Kidney tubule cell (primary cell): Measurements from ENCODE around the gene PHKG2.
"Not testable (repeated sequence)": the region's sequence is repeated elsewhere in the genome, so short reads cannot be mapped to it uniquely, and the experiment has no call there.

Experiments
- DNase-seq: peaks from one replicate; pipeline ENCODE4 v3.0.0-alpha.2; 2018; ENCODE audit warnings: low spot score

Gene PHKG2

GRCh38 chr16:30747799-30748633 is at the start of gene PHKG2:
TSS of gene PHKG2 (plus strand) at chr16:30748425. CDS start at chr16:30748821, 396 bp downstream.
- DNase-seq = peak; percentile 99

GRCh38 chr16:30698816-30699614 is 49.2 kb upstream of the PHKG2 start, which contains the start of gene SRCAP:
TSS of gene SRCAP (plus strand) at chr16:30699171. CDS start at chr16:30700825, 1,654 bp downstream.
- DNase-seq = peak; percentile 78

- peak; percentile 8 for DNase-seq
Observed at GRCh38 chr16:30699615-30700099, 48.6 kb upstream of the PHKG2 start.

GRCh38 chr16:30700491-30700890 is 47.7 kb upstream of the PHKG2 start:
- no peak for DNase-seq

GRCh38 chr16:30700971-30701370 is 47.3 kb upstream of the PHKG2 start:
- no peak for DNase-seq

- not testable (repeated sequence) for DNase-seq
Observed at GRCh38 chr16:30703071-30703470, 45.2 kb upstream of the PHKG2 start.

- DNase-seq = no peak
Observed at GRCh38 chr16:30703971-30704370, 44.3 kb upstream of the PHKG2 start.

GRCh38 chr16:30706046-30706445 is 42.2 kb upstream of the PHKG2 start:
- DNase-seq = no peak

- DNase-seq = no peak
Observed at GRCh38 chr16:30710971-30711370, 37.3 kb upstream of the PHKG2 start.

- DNase-seq = no peak
Observed at GRCh38 chr16:30711712-30712111, 36.5 kb upstream of the PHKG2 start.

- peak; percentile 17 for DNase-seq
Observed at GRCh38 chr16:30715750-30716445, 32.3 kb upstream of the PHKG2 start.

- DNase-seq = no peak
Observed at GRCh38 chr16:30720086-30720485, 28.1 kb upstream of the PHKG2 start.

- DNase-seq = no peak
Observed at GRCh38 chr16:30720694-30721093, 27.5 kb upstream of the PHKG2 start.

GRCh38 chr16:30721167-30721566 is 27.1 kb upstream of the PHKG2 start:
- no peak for DNase-seq

- no peak for DNase-seq
Observed at GRCh38 chr16:30721606-30722005, 26.6 kb upstream of the PHKG2 start.

- no peak for DNase-seq
Observed at GRCh38 chr16:30722443-30722842, 25.8 kb upstream of the PHKG2 start.

GRCh38 chr16:30722916-30723315 is 25.3 kb upstream of the PHKG2 start:
- DNase-seq = no peak

- DNase-seq = no peak
Observed at GRCh38 chr16:30723725-30724355, 24.4 kb upstream of the PHKG2 start.

- no peak for DNase-seq
Observed at GRCh38 chr16:30724641-30725417, 23.4 kb upstream of the PHKG2 start.

- no peak for DNase-seq
Observed at GRCh38 chr16:30725418-30725792, 22.8 kb upstream of the PHKG2 start.

- DNase-seq = no peak
Observed at GRCh38 chr16:30728321-30728720, 19.9 kb upstream of the PHKG2 start.
